Measurements from ENCODE around the gene ADGRG7. TPM values are rescaled to one million over a fixed set of nuclear protein-coding genes. Genes with fewer than 3 reads are reported as not detected.

Gene ADGRG7
- polyA plus RNA-seq, 1 donor (not counting 4 experiments of a cell fraction or from before 2014, with no cell fraction given) = 0.03 TPM

- dilution Hi-C loops (cut with MboI; ENCODE audit: extremely low pct_ligation_motif_present, low sequenced_read_pairs) = no loop called here
- Histone ChIP-seq H3K27ac (ENCODE audit: control insufficient read depth, insufficient read depth, low read length) (no peak overlapping the region), H3K79me2 (ENCODE audit: control insufficient read depth, insufficient read depth, low read length) (no peaks in the 10 kb centered on the region), H3K27me3 (ENCODE audit: control insufficient read depth, extremely low read depth, insufficient read depth, low read length) (no peaks in the 10 kb centered on the region), H3K9ac (ENCODE audit: control insufficient read depth, extremely low read depth, insufficient read depth, low read length) (no peak overlapping the region), H2AFZ (ENCODE audit: control insufficient read depth, low read length) (no peak overlapping the region), H3K4me3 (ENCODE audit: control insufficient read depth in 2 of 3, extremely low read depth in 1 of 3, insufficient read depth in 2 of 3, low read depth in 1 of 3, low read length in 3 of 3) (no peak overlapping the region), H3K36me3 (ENCODE audit: control insufficient read depth in 2 of 2, extremely low read depth in 1 of 2, insufficient read depth in 2 of 2, low read length in 2 of 2) (no peaks in the 10 kb centered on the region), H3K9me1 (ENCODE audit: control insufficient read depth, extremely low read depth, insufficient read depth, low read length) (no peaks in the 10 kb centered on the region), H4K20me1 (ENCODE audit: control insufficient read depth, extremely low read depth, insufficient read depth, low read length) (no peaks in the 10 kb centered on the region), H3K9me3 (ENCODE audit: control insufficient read depth, low read depth, low read length) (no peaks in the 10 kb centered on the region), H3K4me2 (ENCODE audit: control insufficient read depth, extremely low read depth, insufficient read depth, low read depth, low read length) (no peak overlapping the region), H3K4me1 (ENCODE audit: control insufficient read depth, extremely low read depth, insufficient read depth, low read length) (peaks cover 11% of the 10 kb centered on the region)
- DNase-seq (ENCODE audit: low read depth, low spot score) (no peak), FAIRE-seq (no peak)
- no peak for TF ChIP-seq CTCF (optimal IDR thresholded peaks at IDR 0.05 in 1 of 3, IDR thresholded peaks at IDR 0.05 in 1 of 3, conservative IDR thresholded peaks at IDR 0.05 in 1 of 3; ENCODE audit: extremely low read depth in 1 of 3, insufficient read depth in 2 of 3, low read length in 3 of 3)
- TF ChIP-seq EZH2 (IDR thresholded peaks at IDR 0.05; ENCODE audit: low read length) = no peak
Measured at GRCh38 chr3:100695696-100696095, 86.3 kb downstream of the ADGRG7 start.

- no peak overlapping the region for H3K9ac ChIP-seq (ENCODE audit: control insufficient read depth, extremely low read depth, insufficient read depth, low read length)
- FAIRE-seq (no peak), DNase-seq (ENCODE audit: low read depth, low spot score) (no peak)
- peak overlapping the region; percentile 20 for H3K4me2 ChIP-seq (ENCODE audit: control insufficient read depth, extremely low read depth, insufficient read depth, low read depth, low read length)
- no peaks in the 10 kb centered on the region for H3K9me1 ChIP-seq (ENCODE audit: control insufficient read depth, extremely low read depth, insufficient read depth, low read length)
- H3K27ac ChIP-seq (ENCODE audit: control insufficient read depth, insufficient read depth, low read length) = no peak overlapping the region
- no peaks in the 10 kb centered on the region for H4K20me1 ChIP-seq (ENCODE audit: control insufficient read depth, extremely low read depth, insufficient read depth, low read length)
- H3K4me3 ChIP-seq (ENCODE audit: control insufficient read depth in 2 of 3, extremely low read depth in 1 of 3, insufficient read depth in 2 of 3, low read depth in 1 of 3, low read length in 3 of 3) = no peak overlapping the region
- H3K27me3 ChIP-seq (ENCODE audit: control insufficient read depth, extremely low read depth, insufficient read depth, low read length) = no peaks in the 10 kb centered on the region
- no peak for TF ChIP-seq CTCF (optimal IDR thresholded peaks at IDR 0.05 in 1 of 3, IDR thresholded peaks at IDR 0.05 in 1 of 3, conservative IDR thresholded peaks at IDR 0.05 in 1 of 3; ENCODE audit: extremely low read depth in 1 of 3, insufficient read depth in 2 of 3, low read length in 3 of 3)
- TF ChIP-seq EZH2 (IDR thresholded peaks at IDR 0.05; ENCODE audit: low read length) = no peak
- dilution Hi-C loops (cut with MboI; ENCODE audit: extremely low pct_ligation_motif_present, low sequenced_read_pairs) = no loop called here
- H3K9me3 ChIP-seq (ENCODE audit: control insufficient read depth, low read depth, low read length) = no peaks in the 10 kb centered on the region
- no peaks in the 10 kb centered on the region for H3K36me3 ChIP-seq (ENCODE audit: control insufficient read depth in 2 of 2, extremely low read depth in 1 of 2, insufficient read depth in 2 of 2, low read length in 2 of 2)
- no peaks in the 10 kb centered on the region for H3K79me2 ChIP-seq (ENCODE audit: control insufficient read depth, insufficient read depth, low read length)
- peaks cover 11% of the 10 kb centered on the region for H3K4me1 ChIP-seq (ENCODE audit: control insufficient read depth, extremely low read depth, insufficient read depth, low read length)
- peak overlapping the region; percentile 16 for H2AFZ ChIP-seq (ENCODE audit: control insufficient read depth, low read length)
Measured at GRCh38 chr3:100696161-100696560, 86.8 kb downstream of the ADGRG7 start.

Measured in keratinocyte (primary cell).